ENCODE results near the gene WNT8B.

DNA sequence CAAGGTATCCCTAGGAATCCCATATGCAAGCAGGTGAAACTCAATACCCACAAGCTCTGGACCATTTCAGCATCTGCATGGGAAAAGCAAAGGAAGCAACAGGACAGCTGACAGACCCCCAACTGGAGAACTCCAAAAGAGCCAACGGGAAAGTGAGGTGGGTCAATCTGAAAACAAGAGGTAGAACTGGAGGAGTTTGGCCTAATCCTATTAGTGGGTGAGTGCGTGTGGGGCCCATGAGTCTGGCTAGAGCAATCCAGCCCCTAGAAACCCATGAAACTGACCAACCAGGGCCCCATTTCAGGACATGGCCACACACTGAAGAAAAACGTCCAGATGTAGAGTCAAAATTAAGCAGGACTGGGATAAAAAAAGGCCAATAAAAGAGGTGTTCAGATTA lies 26.6 kb upstream of the WNT8B start:
- TF ChIP-seq, protein P1, sequence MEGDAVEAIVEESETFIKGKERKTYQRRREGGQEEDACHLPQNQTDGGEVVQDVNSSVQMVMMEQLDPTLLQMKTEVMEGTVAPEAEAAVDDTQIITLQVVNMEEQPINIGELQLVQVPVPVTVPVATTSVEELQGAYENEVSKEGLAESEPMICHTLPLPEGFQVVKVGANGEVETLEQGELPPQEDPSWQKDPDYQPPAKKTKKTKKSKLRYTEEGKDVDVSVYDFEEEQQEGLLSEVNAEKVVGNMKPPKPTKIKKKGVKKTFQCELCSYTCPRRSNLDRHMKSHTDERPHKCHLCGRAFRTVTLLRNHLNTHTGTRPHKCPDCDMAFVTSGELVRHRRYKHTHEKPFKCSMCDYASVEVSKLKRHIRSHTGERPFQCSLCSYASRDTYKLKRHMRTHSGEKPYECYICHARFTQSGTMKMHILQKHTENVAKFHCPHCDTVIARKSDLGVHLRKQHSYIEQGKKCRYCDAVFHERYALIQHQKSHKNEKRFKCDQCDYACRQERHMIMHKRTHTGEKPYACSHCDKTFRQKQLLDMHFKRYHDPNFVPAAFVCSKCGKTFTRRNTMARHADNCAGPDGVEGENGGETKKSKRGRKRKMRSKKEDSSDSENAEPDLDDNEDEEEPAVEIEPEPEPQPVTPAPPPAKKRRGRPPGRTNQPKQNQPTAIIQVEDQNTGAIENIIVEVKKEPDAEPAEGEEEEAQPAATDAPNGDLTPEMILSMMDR (IDR thresholded peaks at IDR 0.05), result no peak
- no peak for TF ChIP-seq POLR2A (IDR thresholded peaks at IDR 0.05)
- no peak for TF ChIP-seq EP300 (IDR thresholded peaks at IDR 0.05)
- no peak for TF ChIP-seq POLR2AphosphoS5 (IDR thresholded peaks at IDR 0.05)
